Stimulated activated CD4-positive, alpha-beta T cell treated with anti-CD3 and anti-CD28 coated beads, Interleukin-12 subunit alpha, Interleukin-12 subunit beta, amount 100 ng/mL, for 4 hours (primary cell): Measurements from ENCODE around the gene RILPL1.
"Not testable (repeated sequence)": the region's sequence is repeated elsewhere in the genome, so short reads cannot be mapped to it uniquely, and the experiment has no call there.

ENCODE experiments used
- DNase-seq: peaks from one replicate; pipeline ENCODE4 v3.0.0-alpha.2; 2020

RILPL1 gene

GRCh38 chr12:123453165-123453564 is 80.4 kb downstream of the RILPL1 start:
- DNase-seq, result no peak

- not testable (repeated sequence) for DNase-seq
Measured at GRCh38 chr12:123452276-123452550, 81.3 kb downstream of the RILPL1 start.

- no peak for DNase-seq
Measured at GRCh38 chr12:123450636-123451035, 82.9 kb downstream of the RILPL1 start.

GRCh38 chr12:123449856-123450255 is 83.7 kb downstream of the RILPL1 start:
- DNase-seq, result no peak

GRCh38 chr12:123449249-123449733 is 84.2 kb downstream of the RILPL1 start:
- DNase-seq, result no peak

- no peak for DNase-seq
Measured at GRCh38 chr12:123446333-123446713, 87.2 kb downstream of the RILPL1 start.

GRCh38 chr12:123445388-123446332 is 87.9 kb downstream of the RILPL1 start:
- no peak for DNase-seq

GRCh38 chr12:123444092-123445026 is 89.2 kb downstream of the RILPL1 start:
- DNase-seq, result no peak

GRCh38 chr12:123442774-123443173 is 90.7 kb downstream of the RILPL1 start:
- DNase-seq, result no peak

- no peak for DNase-seq
Measured at GRCh38 chr12:123441523-123442164, 91.9 kb downstream of the RILPL1 start.

GRCh38 chr12:123436017-123436964 is 97.2 kb downstream of the RILPL1 start, which contains the start of gene RILPL2:
Gene RILPL2 (minus strand): TSS chr12:123436684. CDS start chr12:123436420, 264 bp downstream.
- DNase-seq, result peak; percentile 89

- DNase-seq, result no peak
Measured at GRCh38 chr12:123435636-123436016, 97.9 kb downstream of the RILPL1 start.

- no peak for DNase-seq
Measured at GRCh38 chr12:123433615-123434014, 99.9 kb downstream of the RILPL1 start.

- DNase-seq, result peak; percentile 12
Measured at GRCh38 chr12:123431951-123432817, 101.3 kb downstream of the RILPL1 start.

- DNase-seq, result not testable (repeated sequence)
Measured at GRCh38 chr12:123429101-123429500, 104.4 kb downstream of the RILPL1 start.

GRCh38 chr12:123428591-123428990 is 104.9 kb downstream of the RILPL1 start:
- DNase-seq, result no peak

GRCh38 chr12:123427036-123427769 is 106.3 kb downstream of the RILPL1 start:
- DNase-seq, result no peak

- no peak for DNase-seq
Measured at GRCh38 chr12:123421314-123421713, 112.2 kb downstream of the RILPL1 start.
